Measurements from ENCODE around the gene TNRC6A.

- TF ChIP-seq CTCF (IDR thresholded peaks at IDR 0.05), result no peak
- no peak for TF ChIP-seq EZH2 (IDR thresholded peaks at IDR 0.05)
These were observed 7.3 kb downstream of the TNRC6A start for GRCh38 chr16:24736758-24737157.
